Muscle layer of colon (tissue), 2 donors: Measurements from ENCODE around the gene KLHL29.

Experiments used
- H3K27ac ChIP-seq: one replicate; pipeline ENCODE4 v1.7.0; 2013; ENCODE audit warnings: low read depth, mild to moderate bottlenecking, low read length, moderate library complexity
- H3K27me3 ChIP-seq, 2 donors: one replicate each; pipeline ENCODE4 v1.7.0; 2013; ENCODE audit warnings: low read length in 2 of 2, mild to moderate bottlenecking in 2 of 2; ENCODE audit not compliant: insufficient read depth in 2 of 2, control insufficient read depth in 1 of 2
- H3K36me3 ChIP-seq: one replicate; pipeline ENCODE4 v1.7.0; 2013; ENCODE audit warnings: mild to moderate bottlenecking, low read length; ENCODE audit not compliant: insufficient read depth
- H3K4me1 ChIP-seq: one replicate; pipeline ENCODE4 v1.7.0; 2013; ENCODE audit warnings: mild to moderate bottlenecking, low read length; ENCODE audit not compliant: insufficient read depth
- H3K4me3 ChIP-seq, 2 donors: one replicate each; pipeline ENCODE4 v1.7.0; 2013; ENCODE audit warnings: low read length in 2 of 2, low read depth in 1 of 2, mild to moderate bottlenecking in 1 of 2, moderate library complexity in 1 of 2
- H3K9ac ChIP-seq: one replicate; pipeline ENCODE4 v1.7.0; 2013; ENCODE audit warnings: low read length
- H3K9me3 ChIP-seq: one replicate; pipeline ENCODE4 v1.7.0; 2013; ENCODE audit warnings: mild to moderate bottlenecking, low read length
- donor health status: abdominal sarcoma.
- donor health status: Adenocarcinoma of cecum.

KLHL29 gene

DNA sequence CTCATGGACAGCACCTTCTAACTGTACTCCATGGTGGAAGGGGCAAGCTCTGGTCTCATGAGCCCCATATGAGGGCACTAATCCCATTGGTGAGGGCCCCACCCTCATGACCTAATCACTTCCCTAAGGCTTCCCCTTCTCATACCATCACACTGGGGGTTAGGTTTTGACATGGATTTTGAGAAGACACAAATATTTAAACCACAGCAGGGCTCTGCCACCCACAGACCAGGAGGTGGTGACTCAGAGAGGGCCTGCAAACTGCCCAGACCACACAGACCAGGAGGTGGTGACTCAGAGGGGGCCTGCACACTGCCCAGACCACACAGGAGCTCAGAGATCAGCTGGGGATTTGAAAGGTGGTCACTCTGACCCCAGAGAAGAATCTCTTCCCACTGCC, 222.0 kb downstream of the KLHL29 start:
- Histone ChIP-seq H3K4me3 (no peak overlapping the region), H3K9me3 (no peaks in the 10 kb centered on the region), H3K27me3 (no peaks in the 10 kb centered on the region), H3K27ac (no peak overlapping the region), H3K4me1 (peaks cover 14% of the 10 kb centered on the region), H3K9ac (no peak overlapping the region), H3K36me3 (no peaks in the 10 kb centered on the region)

DNA sequence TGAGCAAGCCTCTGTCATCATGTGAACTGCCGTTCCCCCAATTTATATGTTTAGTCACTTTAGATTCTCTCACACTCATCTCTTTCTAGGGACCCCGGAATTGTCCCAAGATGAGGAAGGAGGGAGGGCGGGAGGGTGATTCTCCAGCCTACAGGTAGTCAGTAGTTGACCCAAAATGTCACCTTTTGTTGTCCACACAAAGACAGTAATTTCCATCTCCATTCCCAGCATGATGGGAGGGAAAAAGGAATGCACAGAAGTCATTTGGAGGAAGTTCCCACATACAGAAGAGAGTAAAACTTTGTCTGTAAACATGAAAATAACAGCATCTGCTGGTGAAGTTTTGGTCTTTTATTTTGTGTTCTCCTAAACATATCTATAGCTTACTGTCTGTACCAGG, 222.9 kb downstream of the KLHL29 start:
- H3K9ac ChIP-seq = no peak overlapping the region
- peaks cover 4% of the 10 kb centered on the region for H3K4me1 ChIP-seq
- no peaks in the 10 kb centered on the region for H3K9me3 ChIP-seq
- no peaks in the 10 kb centered on the region for H3K27me3 ChIP-seq
- H3K36me3 ChIP-seq = no peaks in the 10 kb centered on the region
- H3K27ac ChIP-seq = no peak overlapping the region
- no peak overlapping the region for H3K4me3 ChIP-seq

DNA sequence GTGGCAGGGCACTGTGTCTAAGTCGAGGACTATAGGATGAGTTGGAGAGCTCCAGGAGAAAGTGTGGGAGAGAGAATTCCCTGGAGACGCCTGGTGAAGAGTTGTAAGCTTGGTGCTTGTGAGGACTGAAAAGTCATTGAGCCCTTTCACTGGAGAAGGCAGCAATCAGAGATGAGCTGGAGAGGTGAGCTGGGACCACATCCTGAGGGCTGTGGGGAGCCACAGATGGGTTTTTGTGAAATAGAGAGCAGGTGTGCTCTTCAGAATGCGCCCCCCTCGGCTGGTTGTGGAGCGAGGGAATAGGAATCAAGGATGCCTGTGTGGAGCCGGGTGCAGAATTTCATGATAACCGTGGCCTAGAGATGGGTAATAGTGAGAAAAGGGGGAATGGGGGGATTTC, 224.3 kb downstream of the KLHL29 start:
- H3K9ac ChIP-seq = no peak overlapping the region

DNA sequence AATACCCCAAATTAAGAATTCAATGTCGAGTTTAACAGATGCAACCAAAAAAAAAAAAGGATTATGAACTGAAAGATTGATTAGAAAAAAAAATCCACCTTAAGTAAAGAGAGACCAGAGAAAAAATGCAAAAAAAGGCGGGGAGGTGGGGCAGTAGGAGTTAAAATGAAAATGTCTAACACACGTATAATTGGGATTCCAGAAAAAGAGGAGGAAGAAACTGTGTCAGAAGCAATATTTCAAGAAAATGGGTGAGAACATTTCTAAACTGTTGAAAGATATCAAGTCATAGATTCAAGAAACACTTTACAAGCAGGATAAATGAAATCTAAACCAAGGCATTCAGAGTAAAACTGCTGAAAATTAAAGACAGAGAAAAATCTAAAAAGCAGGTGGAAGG, 226.9 kb downstream of the KLHL29 start:
- H3K36me3 ChIP-seq = no peaks in the 10 kb centered on the region
- H3K4me1 ChIP-seq = peaks cover 15% of the 10 kb centered on the region
- no peak overlapping the region for H3K27ac ChIP-seq
- H3K27me3 ChIP-seq = no peaks in the 10 kb centered on the region
- no peak overlapping the region for H3K4me3 ChIP-seq
- H3K9ac ChIP-seq = no peak overlapping the region
- H3K9me3 ChIP-seq = no peaks in the 10 kb centered on the region

More for the DNA sequence above, 224.3 kb downstream of the KLHL29 start:
- no peaks in the 10 kb centered on the region for H3K9me3 ChIP-seq
- H3K36me3 ChIP-seq = no peaks in the 10 kb centered on the region
- no peaks in the 10 kb centered on the region for H3K4me1 ChIP-seq
- no peaks in the 10 kb centered on the region for H3K27me3 ChIP-seq
- H3K27ac ChIP-seq = no peak overlapping the region
- no peak overlapping the region for H3K4me3 ChIP-seq

DNA sequence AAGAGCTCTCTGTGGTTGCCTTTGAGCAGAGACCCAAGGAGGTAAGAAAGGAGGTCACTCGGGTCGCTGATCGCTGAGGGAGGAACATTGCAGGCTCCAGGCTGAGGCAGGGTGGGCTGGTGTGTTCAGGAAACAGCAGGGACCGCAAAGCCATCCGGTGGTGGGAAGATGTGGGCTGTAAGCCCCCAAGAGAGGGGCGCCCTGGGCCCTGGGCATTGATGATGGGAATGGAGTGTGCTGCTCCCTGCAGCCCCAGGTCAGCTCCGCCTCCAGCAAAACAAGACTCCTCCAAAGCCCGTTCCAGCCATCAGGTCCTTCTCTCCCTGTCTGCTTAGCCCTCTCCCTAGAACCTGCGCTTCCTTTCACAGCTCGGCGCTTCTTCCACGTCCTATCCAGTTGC, 229.7 kb downstream of the KLHL29 start:
- Histone ChIP-seq H3K36me3 (no peaks in the 10 kb centered on the region), H3K9me3 (no peaks in the 10 kb centered on the region), H3K27me3 (no peaks in the 10 kb centered on the region), H3K27ac (peak overlapping the region; percentile 19), H3K4me3 (no peak overlapping the region), H3K9ac (no peak overlapping the region), H3K4me1 (peaks cover 38% of the 10 kb centered on the region)

DNA sequence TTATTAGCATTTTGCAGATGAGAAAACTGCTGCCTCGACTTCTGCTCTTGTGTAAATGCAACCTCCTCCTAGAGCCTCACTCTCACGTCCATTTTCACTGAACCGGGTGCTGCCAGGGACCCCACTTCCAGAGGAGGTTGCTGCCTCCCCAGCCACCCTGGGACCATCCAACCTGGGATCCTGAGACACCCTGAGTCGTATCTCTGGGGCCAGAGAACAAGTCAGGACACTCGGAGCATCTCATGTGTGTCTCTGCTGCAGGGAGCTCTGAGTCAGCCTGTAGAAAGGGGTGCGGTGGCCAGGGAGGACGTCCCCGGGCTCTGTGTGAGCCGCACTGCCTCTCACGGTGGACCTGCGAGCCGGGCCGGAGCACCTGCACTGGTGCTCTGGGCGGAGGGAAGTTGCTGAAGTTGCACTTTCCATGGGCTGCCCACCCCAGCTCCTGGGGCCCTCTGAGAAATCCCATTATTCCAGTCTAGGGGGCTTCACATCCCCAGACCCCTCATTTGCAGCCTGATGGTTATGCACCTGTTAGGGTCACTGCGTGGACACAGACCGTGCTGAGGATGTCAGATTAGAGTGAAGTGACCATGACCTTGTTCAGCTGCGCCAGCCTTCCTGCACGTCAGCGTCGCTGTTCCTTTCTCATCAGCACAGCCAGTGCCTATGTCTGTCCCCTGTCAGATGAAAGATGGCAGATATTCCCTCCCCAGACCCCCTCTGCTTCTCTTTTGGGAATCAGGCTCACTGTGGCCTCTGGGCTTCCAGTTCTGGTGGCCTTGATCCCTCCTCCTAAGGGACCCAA, 230.4 kb downstream of the KLHL29 start:
- Histone ChIP-seq H3K9me3 (no peaks in the 10 kb centered on the region), H3K9ac (no peak overlapping the region), H3K4me3 (no peak overlapping the region), H3K27ac (peak overlapping the region; percentile 93), H3K27me3 (no peaks in the 10 kb centered on the region), H3K4me1 (peaks cover 45% of the 10 kb centered on the region), H3K36me3 (no peaks in the 10 kb centered on the region)

DNA sequence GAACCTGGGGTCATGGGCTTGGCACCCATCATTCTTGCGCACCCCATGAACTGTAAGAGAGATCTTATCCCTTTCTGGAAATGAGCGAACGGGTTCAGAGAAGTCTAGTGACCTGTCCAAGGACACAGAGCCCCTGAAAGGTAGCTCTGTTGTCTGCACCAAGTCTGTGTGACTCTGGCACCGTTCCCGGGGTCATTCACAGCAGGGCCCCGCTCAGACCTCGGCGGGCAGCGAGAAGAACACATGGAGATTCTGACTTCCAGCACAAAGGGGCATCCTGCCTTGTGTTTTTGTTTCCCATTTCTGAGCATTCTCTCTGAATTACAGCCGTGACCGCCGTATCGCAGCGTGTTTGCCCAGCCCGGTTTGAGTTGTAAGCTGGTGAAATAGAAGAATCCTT, 231.7 kb downstream of the KLHL29 start:
- no peak overlapping the region for H3K4me3 ChIP-seq
- peak overlapping the region; percentile 93 for H3K27ac ChIP-seq
- H3K9me3 ChIP-seq = no peaks in the 10 kb centered on the region
- H3K9ac ChIP-seq = peak overlapping the region; percentile 83
- peaks cover 57% of the 10 kb centered on the region for H3K4me1 ChIP-seq
- H3K27me3 ChIP-seq = no peaks in the 10 kb centered on the region
- no peaks in the 10 kb centered on the region for H3K36me3 ChIP-seq

DNA sequence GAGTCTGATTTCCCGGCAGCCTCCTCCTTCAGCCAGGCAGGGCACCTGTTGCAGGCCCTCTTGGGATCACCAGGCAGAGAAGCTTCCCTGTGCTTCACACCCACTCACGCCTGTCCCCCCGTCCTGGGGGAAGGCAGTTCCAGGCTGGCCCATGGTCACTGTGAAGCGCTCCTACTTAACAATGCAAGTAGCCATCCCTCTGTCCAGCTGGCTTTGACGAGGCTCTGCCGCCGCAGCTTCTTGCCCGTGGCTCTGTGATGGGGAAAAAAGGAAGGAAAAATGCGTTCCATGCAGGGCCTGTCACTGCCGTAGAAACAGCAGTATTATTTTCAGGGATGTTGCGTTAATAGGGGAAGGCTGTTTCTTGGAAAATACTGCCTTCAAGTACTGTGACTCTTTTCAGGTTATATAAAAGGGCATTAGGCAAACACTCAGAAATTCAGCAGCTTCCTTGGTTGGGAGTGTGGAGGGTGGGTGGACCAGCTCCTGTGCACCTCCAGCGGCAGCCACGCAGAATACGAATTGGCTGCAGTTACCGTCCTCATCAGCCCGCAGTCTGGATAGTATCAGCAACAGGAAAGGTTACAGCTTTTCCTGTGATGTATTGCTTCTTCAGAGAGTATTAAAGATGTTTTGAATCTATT, 232.3 kb downstream of the KLHL29 start:
- peaks cover 64% of the 10 kb centered on the region for H3K4me1 ChIP-seq

DNA sequence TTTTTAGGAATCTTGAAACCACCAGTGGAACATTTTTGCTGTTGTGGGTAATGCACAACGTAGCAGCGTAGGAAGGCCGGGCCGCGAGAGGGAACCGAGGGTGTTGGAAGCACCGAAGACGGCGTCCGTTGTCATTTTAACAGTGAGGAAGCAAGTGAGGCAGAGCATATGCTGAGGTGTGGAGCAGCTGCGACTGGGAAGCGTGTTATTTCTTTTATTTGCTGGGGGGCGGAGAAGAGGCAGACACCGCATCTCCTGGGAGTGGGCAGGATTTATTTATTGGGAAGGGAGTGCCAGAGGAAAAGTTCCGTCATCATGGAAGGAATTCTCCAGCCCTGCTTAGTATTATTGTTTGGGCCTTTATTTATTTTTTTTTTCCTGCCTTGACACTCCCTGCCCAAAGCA, 232.8 kb downstream of the KLHL29 start:
- Histone ChIP-seq H3K4me3 (peak overlapping the region in 1 of 2 donors; percentile 41), H3K4me1 (peaks cover 64% of the 10 kb centered on the region), H3K9me3 (no peaks in the 10 kb centered on the region), H3K36me3 (no peaks in the 10 kb centered on the region), H3K27me3 (no peaks in the 10 kb centered on the region), H3K9ac (no peak overlapping the region), H3K27ac (peak overlapping the region; percentile 93)

More for the DNA sequence above, 232.3 kb downstream of the KLHL29 start:
- H3K4me3 ChIP-seq = peak overlapping the region in 1 of 2 donors; percentile 41
- H3K9me3 ChIP-seq = no peaks in the 10 kb centered on the region
- H3K36me3 ChIP-seq = no peaks in the 10 kb centered on the region
- peak overlapping the region; percentile 93 for H3K27ac ChIP-seq
- H3K9ac ChIP-seq = peak overlapping the region; percentile 83
- no peaks in the 10 kb centered on the region for H3K27me3 ChIP-seq

DNA sequence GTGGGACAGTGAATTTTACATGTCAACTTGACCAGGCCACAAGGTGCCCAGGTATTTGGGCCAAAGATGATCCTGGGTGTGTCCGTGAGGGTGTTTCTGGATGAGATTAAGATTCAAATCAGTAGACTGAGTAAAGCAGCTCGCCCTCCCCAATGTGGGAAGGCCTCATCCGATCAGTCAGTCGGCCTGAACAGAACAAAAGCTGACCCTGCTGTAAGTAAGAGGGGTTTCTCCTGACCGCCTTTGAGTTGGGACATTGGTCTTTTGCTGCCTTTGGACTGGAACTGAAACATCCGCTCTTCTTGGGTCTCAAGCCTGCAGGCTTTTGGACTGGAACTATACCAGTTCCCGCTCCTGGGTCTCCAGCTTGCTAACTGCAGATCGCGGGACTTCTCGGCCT, 233.3 kb downstream of the KLHL29 start:
- H3K36me3 ChIP-seq = no peaks in the 10 kb centered on the region
- H3K4me1 ChIP-seq = peaks cover 64% of the 10 kb centered on the region
- no peak overlapping the region for H3K4me3 ChIP-seq
- H3K27me3 ChIP-seq = no peaks in the 10 kb centered on the region
- H3K9me3 ChIP-seq = no peaks in the 10 kb centered on the region
- no peak overlapping the region for H3K9ac ChIP-seq
- peak overlapping the region; percentile 93 for H3K27ac ChIP-seq

DNA sequence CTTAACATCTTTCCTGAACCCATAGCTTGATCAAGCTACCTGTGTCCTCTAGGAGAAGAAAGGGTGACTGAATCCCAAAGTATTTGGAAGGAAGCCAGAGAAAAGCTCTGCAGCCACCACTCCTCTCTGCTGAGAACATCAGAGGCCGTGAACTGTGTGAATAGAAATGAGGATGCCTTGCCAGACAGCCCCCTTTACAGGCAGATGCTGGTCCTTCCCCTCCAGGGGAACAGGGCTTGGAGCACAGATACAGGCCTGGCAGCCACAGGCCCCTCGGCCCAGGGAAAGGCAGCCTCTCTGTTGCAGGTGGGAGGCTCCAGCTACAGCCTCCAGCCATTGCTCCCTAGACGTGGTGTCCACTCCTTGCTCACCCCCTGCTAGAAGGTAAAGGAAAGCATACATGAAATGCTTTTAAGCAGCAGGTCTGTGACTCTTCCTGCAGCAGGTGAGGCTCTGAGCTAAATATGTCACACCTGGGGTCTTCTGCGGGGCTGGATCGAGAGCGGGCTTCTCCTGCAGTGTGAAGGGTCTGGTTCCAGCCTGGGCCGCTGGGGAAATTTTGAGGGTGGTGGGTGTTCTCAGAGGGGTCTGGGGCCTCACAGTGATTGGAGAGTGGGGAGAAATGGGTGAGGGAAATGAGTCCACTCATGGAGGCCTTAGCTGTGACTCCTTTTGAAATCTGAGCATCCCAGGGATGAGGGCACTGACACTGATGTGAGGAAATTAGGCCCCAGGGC, 234.0 kb downstream of the KLHL29 start:
- peak overlapping the region; percentile 93 for H3K27ac ChIP-seq
- H3K4me3 ChIP-seq = no peak overlapping the region
- peak overlapping the region; percentile 33 for H3K9ac ChIP-seq
- no peaks in the 10 kb centered on the region for H3K27me3 ChIP-seq
- peaks cover 64% of the 10 kb centered on the region for H3K4me1 ChIP-seq
- no peaks in the 10 kb centered on the region for H3K36me3 ChIP-seq
- no peaks in the 10 kb centered on the region for H3K9me3 ChIP-seq
